Naive thymus-derived CD4-positive, alpha-beta T cell (primary cell): Measurements from ENCODE around the gene UBE2L3. TPM values are rescaled to one million over a fixed set of nuclear protein-coding genes. Genes with fewer than 3 reads are reported as not detected.
"Not testable (repeated sequence)": the region's sequence is repeated elsewhere in the genome, so short reads cannot be mapped to it uniquely, and the experiment has no call there.

Experiments
- ATAC-seq: fragments of 150-1000 bp; cut with Tn5 transposase; 2 replicates; pipeline ENCODE4 v1.10.0; 2021; ENCODE audit warnings: mild to moderate bottlenecking, moderate library complexity
- CTCF ChIA-PET: fragments of 350-600 bp; sonication (Branson Sonifier 250); formaldehyde crosslinking; loops from one replicate; lab custom pipeline; 2021; ENCODE audit warnings: antibody characterized with exemption; lab: Charles Lee
- POLR2A ChIA-PET: fragments of 350-600 bp; sonication (Branson Sonifier 250); formaldehyde crosslinking; loops from one replicate; lab custom pipeline; 2021; ENCODE audit warnings: antibody characterized with exemption, inconsistent platforms; lab: Charles Lee
- DNase-seq, 9 donors: peaks; one replicate each; pipeline versions ENCODE4 v3.0.0 to v3.0.0-alpha.2; 2020 to 2022; ENCODE audit warnings: mixed read lengths in 1 of 9
- H3K27ac ChIP-seq: one replicate; pipeline ENCODE4 v1.7.0; 2013; ENCODE audit warnings: mild to moderate bottlenecking, low read depth, low read length, moderate library complexity
- H3K27me3 ChIP-seq, 2 donors: one replicate each; pipeline ENCODE4 v1.7.0; 2013; ENCODE audit warnings: low read length in 2 of 2, mild to moderate bottlenecking in 2 of 2, moderate library complexity in 2 of 2; ENCODE audit not compliant: control insufficient read depth in 2 of 2, insufficient read depth in 2 of 2
- H3K36me3 ChIP-seq, 3 experiments: 1 replicate in 2 of 3; 2 replicates in 1 of 3; pipeline ENCODE4 v1.7.0; 2013; ENCODE audit warnings: low read length in 3 of 3, mild to moderate bottlenecking in 3 of 3, moderate library complexity in 1 of 3; ENCODE audit not compliant: insufficient read depth in 3 of 3, control insufficient read depth in 2 of 3
- H3K4me1 ChIP-seq, 2 donors: one replicate each; pipeline ENCODE4 v1.7.0; 2013; ENCODE audit warnings: low read length in 2 of 2, mild to moderate bottlenecking in 2 of 2, moderate library complexity in 1 of 2; ENCODE audit not compliant: control insufficient read depth in 2 of 2, insufficient read depth in 2 of 2
- H3K4me3 ChIP-seq: 2 replicates; pipeline ENCODE4 v1.7.0; 2013; ENCODE audit warnings: mild to moderate bottlenecking, low read length
- H3K9me3 ChIP-seq, 3 experiments: 1 replicate in 2 of 3; 2 replicates in 1 of 3; pipeline ENCODE4 v1.7.0; 2013; ENCODE audit warnings: low read length in 3 of 3; ENCODE audit not compliant: control insufficient read depth in 2 of 3
- H3K27ac Mint-ChIP-seq, 9 donors: one replicate each; pipeline ENCODE4 v1.8.0; 2020 to 2022; ENCODE audit warnings: mixed read lengths in 9 of 9, mild to moderate bottlenecking in 8 of 9, moderate library complexity in 5 of 9, inconsistent platforms in 2 of 9
- H3K27me3 Mint-ChIP-seq, 5 donors: one replicate each; pipeline ENCODE4 v1.8.0; 2021 to 2022; ENCODE audit warnings: mixed read lengths in 5 of 5, mild to moderate bottlenecking in 1 of 5
- H3K36me3 Mint-ChIP-seq, 5 donors: one replicate each; pipeline ENCODE4 v1.8.0; 2020 to 2022; ENCODE audit warnings: mixed read lengths in 5 of 5, mild to moderate bottlenecking in 3 of 5, inconsistent platforms in 1 of 5
- H3K4me1 Mint-ChIP-seq, 7 donors: one replicate each; pipeline ENCODE4 v1.8.0; 2020 to 2022; ENCODE audit warnings: mixed read lengths in 7 of 7, mild to moderate bottlenecking in 3 of 7, inconsistent platforms in 1 of 7
- H3K4me3 Mint-ChIP-seq, 10 donors: one replicate each; pipeline ENCODE4 v1.8.0; 2020 to 2022; ENCODE audit warnings: mild to moderate bottlenecking in 10 of 10, mixed read lengths in 10 of 10, moderate library complexity in 6 of 10, inconsistent platforms in 2 of 10
- H3K9me3 Mint-ChIP-seq, 11 donors: one replicate each; pipeline ENCODE4 v1.8.0; 2020 to 2022; ENCODE audit warnings: mixed read lengths in 11 of 11, mild to moderate bottlenecking in 4 of 11, inconsistent platforms in 1 of 11, moderate library complexity in 1 of 11
- intact Hi-C, 2 donors: fragments of 100-400 bp; cut with micrococcal nuclease; formaldehyde crosslinking; loops; one replicate each; pipeline ENCODE4 v1.15.1; 2023
- polyA plus RNA-seq, 2 donors: library from polyadenylated mRNA; unstranded; fragments of 300-500 nt; fragmentation: Illumina TruSeq; gene quantifications; one replicate each; pipeline ENCODE4 v1.2.3, GENCODE V29; 2021
- total RNA-seq, 6 experiments: library from RNA in 5 of 6; stranded (reverse) in 5 of 6; gene quantifications; 1 replicate in 5 of 6; 2 replicates in 1 of 6; pipeline ENCODE4 v1.2.3 and lab custom pipeline; 2021 to 2026

The UBE2L3 gene
- total and polyA plus RNA-seq, 7 experiments from 2014 or later: 22.5 to 101 (median 34.6) TPM

DNA sequence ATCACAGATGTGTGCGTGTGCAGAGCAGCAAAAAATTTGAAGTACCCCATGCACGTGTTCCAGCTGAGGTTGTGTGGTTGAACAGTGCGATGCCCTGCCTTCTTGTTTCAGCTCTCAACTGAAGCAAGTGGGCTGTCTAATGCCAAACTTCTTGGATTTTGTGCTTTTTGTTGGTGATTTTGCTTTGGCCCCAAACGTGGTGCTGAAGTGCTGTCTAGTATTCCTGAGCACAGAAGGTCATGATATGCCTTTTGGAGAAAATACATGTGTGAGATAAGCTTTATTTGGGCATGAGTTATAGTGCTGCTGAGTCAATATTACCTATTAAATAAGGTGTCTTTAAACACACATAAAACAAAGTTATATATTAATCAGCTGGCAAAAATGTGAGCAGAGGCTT, 48.2 kb downstream of the UBE2L3 start:
- Histone ChIP-seq H3K4me1 (no peaks in the 10 kb centered on the region), H3K4me3 (no peak overlapping the region), H3K27ac (no peak overlapping the region), H3K36me3 (peaks cover 5 to 42% (median 8%) of the 10 kb centered on the region in 3 experiments), H3K27me3 (no peaks in the 10 kb centered on the region), H3K9me3 (no peaks in the 10 kb centered on the region)
- ATAC-seq (no peak), DNase-seq (no peak)
- H3K9me3 Mint-ChIP-seq: no peaks in the 10 kb centered on the region
- intact Hi-C loops: loop anchor here in 1 of 2 donors (10.0 kb wide), 1 partner anchor 59 kb away; no protein-coding TSS in a partner anchor
- H3K4me1 Mint-ChIP-seq: peaks cover 16 to 31% (median 20%) of the 10 kb centered on the region in 7 donors
- ChIA-PET POLR2A (interaction anchor here (1.0 kb wide), 1 partner anchor 11 kb away, joined by 3 read pairs; no protein-coding TSS in a partner anchor), CTCF (no interaction called here)
- H3K4me3 Mint-ChIP-seq: no peak overlapping the region
- H3K27ac Mint-ChIP-seq: peak overlapping the region in 4 of 9 donors; percentile 16 to 83 (median 67)
- peaks cover 3 to 26% (median 10%) of the 10 kb centered on the region in 5 donors for H3K36me3 Mint-ChIP-seq
- H3K27me3 Mint-ChIP-seq: no peaks in the 10 kb centered on the region

GRCh38 chr22:21617337-21617736, 49.8 kb downstream of the UBE2L3 start:
- POLR2A ChIA-PET: interaction anchor here (1.0 to 1.4 kb wide), 2 partner anchors 12 to 49 kb away, joined by 3 to 4 read pairs; partner anchors contain the start of gene YDJC
- not testable (repeated sequence) for H3K27me3 Mint-ChIP-seq, H3K9me3 ChIP-seq, H3K4me3 ChIP-seq, H3K4me3 Mint-ChIP-seq, H3K27me3 ChIP-seq, DNase-seq, H3K9me3 Mint-ChIP-seq, H3K4me1 ChIP-seq, ATAC-seq, H3K27ac ChIP-seq
- H3K36me3 ChIP-seq: peaks cover 0 to 37% (median 5%) of the 10 kb centered on the region in 3 experiments
- CTCF ChIA-PET: interaction anchor here (0.7 kb wide), 1 partner anchor 10 kb away, joined by 3 read pairs; no protein-coding TSS in a partner anchor
- peaks cover 14 to 26% (median 22%) of the 10 kb centered on the region in 7 donors for H3K4me1 Mint-ChIP-seq
- H3K36me3 Mint-ChIP-seq: peaks cover 3 to 21% (median 5%) of the 10 kb centered on the region in 5 donors
- intact Hi-C loops: loop anchor here in 1 of 2 donors (10.0 kb wide), 1 partner anchor 57 kb away; no protein-coding TSS in a partner anchor
- H3K27ac Mint-ChIP-seq: peak overlapping the region in 6 of 9 donors; percentile 19 to 74 (median 54)

DNA sequence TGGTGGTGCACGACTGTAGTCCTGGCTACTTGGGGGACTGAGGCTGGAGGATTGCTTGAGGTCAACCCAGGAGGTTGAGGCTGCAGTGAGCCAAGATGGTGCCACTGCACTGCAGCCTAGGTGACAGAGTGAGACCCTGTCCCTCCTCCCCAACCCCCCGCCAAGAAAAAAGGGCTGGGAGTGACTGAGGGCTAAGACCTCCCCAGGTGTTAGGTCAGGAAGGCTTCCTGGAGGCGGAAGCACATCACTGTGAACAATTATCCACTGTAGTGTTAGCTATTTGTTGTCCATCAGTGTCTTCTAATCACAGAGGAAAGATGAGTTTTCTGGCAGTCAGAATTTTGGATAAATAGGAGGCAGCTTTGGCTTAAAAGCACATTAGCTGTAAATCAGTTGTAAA, 53.5 kb downstream of the UBE2L3 start:
- H3K36me3 ChIP-seq: peaks cover 0 to 32% (median 0%) of the 10 kb centered on the region in 3 experiments
- H3K9me3 Mint-ChIP-seq: no peaks in the 10 kb centered on the region
- no peaks in the 10 kb centered on the region for H3K27me3 ChIP-seq
- ATAC-seq (no peak), DNase-seq (no peak)
- H3K4me3 ChIP-seq: no peak overlapping the region
- ChIA-PET CTCF (no interaction called here), POLR2A (interaction anchor here (1.0 kb wide), 1 partner anchor 8 kb away, joined by 3 read pairs; the partner anchor contains the start of gene YDJC)
- H3K27ac ChIP-seq: no peak overlapping the region
- H3K9me3 ChIP-seq: no peaks in the 10 kb centered on the region
- H3K36me3 Mint-ChIP-seq: peaks cover 0 to 17% (median 2%) of the 10 kb centered on the region in 5 donors
- no peak overlapping the region for H3K4me3 Mint-ChIP-seq
- no peaks in the 10 kb centered on the region for H3K27me3 Mint-ChIP-seq
- intact Hi-C loops: no loop called here
- H3K4me1 ChIP-seq: no peaks in the 10 kb centered on the region
- H3K4me1 Mint-ChIP-seq: peaks cover 9 to 40% (median 23%) of the 10 kb centered on the region in 7 donors
- H3K27ac Mint-ChIP-seq: peak overlapping the region in 4 of 9 donors; percentile 58 to 78 (median 61)

DNA sequence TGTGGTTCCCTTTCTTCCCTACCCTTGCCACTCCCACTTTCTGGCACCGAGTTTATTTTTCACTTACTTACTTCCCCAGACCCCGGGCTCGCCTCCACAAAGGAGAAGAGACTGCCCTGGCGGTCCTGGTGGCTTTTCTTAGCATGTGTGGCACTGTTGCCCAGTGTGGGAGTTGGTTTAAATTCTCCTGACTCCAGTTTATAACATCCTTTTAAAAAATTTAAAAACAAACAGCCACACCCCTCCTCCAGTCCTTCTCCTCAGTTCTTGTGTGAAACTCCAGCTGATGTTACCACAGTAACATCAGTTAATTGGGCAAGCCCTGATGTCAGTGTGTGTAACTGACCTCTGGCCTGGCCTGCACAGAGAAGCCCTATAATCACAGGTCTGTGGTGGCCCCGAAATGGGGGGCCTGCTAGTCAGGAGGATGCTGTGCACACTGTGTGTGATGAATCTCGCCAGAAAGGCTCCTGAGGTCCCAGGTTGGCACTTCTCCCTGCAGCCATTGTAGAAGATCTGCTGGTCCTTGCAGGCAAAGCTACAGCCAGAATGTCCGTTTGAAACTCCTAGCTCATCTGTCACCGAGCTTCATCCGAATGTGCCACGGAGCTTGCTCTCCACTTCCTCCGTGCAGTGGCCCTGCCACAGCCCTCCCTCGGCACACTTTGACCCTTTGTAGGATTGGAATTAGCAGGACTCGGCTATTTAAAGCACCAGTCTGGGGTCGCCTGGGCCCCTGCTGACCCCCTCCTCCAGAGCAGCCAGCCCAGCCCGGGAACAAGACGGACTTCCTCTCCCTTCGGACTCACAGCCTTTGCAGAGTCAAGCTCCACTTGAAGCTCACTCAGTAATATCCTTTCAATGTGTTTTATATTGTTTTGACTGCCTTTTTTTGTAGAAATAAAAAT, 54.8 kb downstream of the UBE2L3 start:
- ATAC-seq (peak; percentile 37), DNase-seq (no peak)
- Histone ChIP-seq H3K9me3 (no peaks in the 10 kb centered on the region), H3K27me3 (no peaks in the 10 kb centered on the region), H3K4me1 (peaks cover 0 to 11% of the 10 kb centered on the region in 2 donors), H3K36me3 (peaks cover 0 to 42% (median 2%) of the 10 kb centered on the region in 3 experiments), H3K27ac (no peak overlapping the region), H3K4me3 (no peak overlapping the region)
- peak overlapping the region in 5 of 9 donors; percentile 12 to 82 (median 40) for H3K27ac Mint-ChIP-seq
- H3K36me3 Mint-ChIP-seq: peaks cover 0 to 19% (median 3%) of the 10 kb centered on the region in 5 donors
- no peak overlapping the region for H3K4me3 Mint-ChIP-seq
- ChIA-PET POLR2A (interaction anchor here (1.1 kb wide), 1 partner anchor 13 kb away, joined by 3 read pairs; no protein-coding TSS in a partner anchor), CTCF (no interaction called here)
- peaks cover 16 to 49% (median 30%) of the 10 kb centered on the region in 7 donors for H3K4me1 Mint-ChIP-seq
- no peaks in the 10 kb centered on the region for H3K27me3 Mint-ChIP-seq
- H3K9me3 Mint-ChIP-seq: no peaks in the 10 kb centered on the region
- intact Hi-C loops: no loop called here

DNA sequence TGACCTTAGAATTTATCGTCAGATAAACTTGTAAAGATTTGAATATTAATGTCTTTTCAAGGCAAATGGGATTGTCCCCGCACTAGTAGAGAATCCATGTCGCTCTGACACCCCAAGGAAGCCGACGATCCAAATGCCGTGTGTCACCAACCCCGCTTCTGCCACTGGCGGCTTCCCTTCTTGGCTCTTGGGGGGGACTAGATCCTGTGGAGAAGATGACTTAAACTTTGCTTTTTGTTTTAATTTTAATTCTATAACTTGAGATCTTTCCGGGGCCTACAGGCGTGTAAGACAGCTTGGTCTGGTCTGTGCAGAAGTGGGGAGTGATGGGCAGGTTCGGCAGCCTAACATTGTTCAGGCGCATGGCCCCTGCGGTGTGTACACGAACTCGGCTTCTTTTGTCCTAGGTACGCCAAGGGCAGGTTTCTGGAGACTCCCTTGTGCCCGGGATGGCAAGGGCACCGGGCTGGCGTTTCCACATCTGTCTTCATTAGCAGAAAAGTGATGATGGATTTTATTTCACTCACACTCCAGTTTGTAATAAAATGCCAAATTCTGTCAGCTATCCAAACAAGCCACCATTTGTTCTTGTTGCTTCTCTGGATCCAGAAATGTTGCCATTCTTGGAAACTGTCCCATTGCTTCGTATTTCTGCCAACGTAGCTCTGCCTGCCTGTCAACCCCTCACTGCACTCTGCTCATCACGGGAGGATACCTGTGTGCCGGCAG, 55.6 kb downstream of the UBE2L3 start:
- H3K4me3 ChIP-seq: no peak overlapping the region

DNA sequence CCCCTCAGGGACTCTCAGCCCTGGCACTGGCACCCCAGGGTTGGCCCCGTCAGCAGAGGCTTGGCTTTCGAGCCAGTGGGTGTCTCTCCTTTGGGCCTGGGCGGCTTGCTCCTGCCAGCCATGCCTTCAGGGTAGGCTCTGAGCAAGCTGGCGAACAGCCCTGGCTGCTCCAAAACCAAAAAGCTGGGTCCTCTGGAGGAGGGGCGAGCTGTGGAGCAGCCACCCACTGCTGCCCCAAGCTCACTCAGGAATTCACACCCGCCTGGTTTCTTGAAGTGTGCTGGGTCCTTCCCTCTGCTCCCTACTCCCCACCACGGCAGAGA, 56.1 kb downstream of the UBE2L3 start:
- peaks cover 0 to 52% (median 6%) of the 10 kb centered on the region in 3 experiments for H3K36me3 ChIP-seq
- Mint-ChIP-seq H3K27ac (peak overlapping the region in 2 of 9 donors; percentile 48 to 78), H3K4me3 (no peak overlapping the region), H3K27me3 (no peaks in the 10 kb centered on the region), H3K4me1 (peaks cover 27 to 56% (median 40%) of the 10 kb centered on the region in 7 donors), H3K9me3 (no peaks in the 10 kb centered on the region), H3K36me3 (peaks cover 0 to 25% (median 6%) of the 10 kb centered on the region in 5 donors)
- no peak overlapping the region for H3K27ac ChIP-seq
- no peak overlapping the region for H3K4me3 ChIP-seq
- intact Hi-C loops: no loop called here
- no peaks in the 10 kb centered on the region for H3K9me3 ChIP-seq
- ChIA-PET CTCF (interaction anchor here (0.9 kb wide), 1 partner anchor 21 kb away, joined by 4 read pairs; no protein-coding TSS in a partner anchor), POLR2A (interaction anchor here (0.7 kb wide), 1 partner anchor 13 kb away, joined by 3 read pairs; no protein-coding TSS in a partner anchor)
- no peak for ATAC-seq
- H3K27me3 ChIP-seq: no peaks in the 10 kb centered on the region
- no peak for DNase-seq
- H3K4me1 ChIP-seq: peaks cover 6 to 22% of the 10 kb centered on the region in 2 donors

More for the DNA sequence above, 55.6 kb downstream of the UBE2L3 start:
- H3K4me1 Mint-ChIP-seq: peaks cover 24 to 53% (median 37%) of the 10 kb centered on the region in 7 donors
- peaks cover 0 to 21% (median 3%) of the 10 kb centered on the region in 5 donors for H3K36me3 Mint-ChIP-seq
- POLR2A ChIA-PET: interaction anchor here (0.7 to 1.1 kb wide), 2 partner anchors 12 to 13 kb away, joined by 3 read pairs; no protein-coding TSS in a partner anchor
- H3K27ac Mint-ChIP-seq: peak overlapping the region in 4 of 9 donors; percentile 15 to 82 (median 31)
- H3K4me3 Mint-ChIP-seq: no peak overlapping the region
- DNase-seq (no peak), ATAC-seq (no peak)
- H3K27me3 ChIP-seq: no peaks in the 10 kb centered on the region
- peaks cover 0 to 48% (median 4%) of the 10 kb centered on the region in 3 experiments for H3K36me3 ChIP-seq
- intact Hi-C loops: no loop called here
- no peaks in the 10 kb centered on the region for H3K9me3 Mint-ChIP-seq
- CTCF ChIA-PET: interaction anchor here (0.9 kb wide), 1 partner anchor 22 kb away, joined by 4 read pairs; no protein-coding TSS in a partner anchor
- peaks cover 2 to 17% of the 10 kb centered on the region in 2 donors for H3K4me1 ChIP-seq
- no peaks in the 10 kb centered on the region for H3K27me3 Mint-ChIP-seq
- no peak overlapping the region for H3K27ac ChIP-seq
- no peaks in the 10 kb centered on the region for H3K9me3 ChIP-seq
